ENCODE data around the gene PREB.
"Not testable (repeated sequence)": the region's sequence is repeated elsewhere in the genome, so short reads cannot be mapped to it uniquely, and the experiment has no call there.

DNA sequence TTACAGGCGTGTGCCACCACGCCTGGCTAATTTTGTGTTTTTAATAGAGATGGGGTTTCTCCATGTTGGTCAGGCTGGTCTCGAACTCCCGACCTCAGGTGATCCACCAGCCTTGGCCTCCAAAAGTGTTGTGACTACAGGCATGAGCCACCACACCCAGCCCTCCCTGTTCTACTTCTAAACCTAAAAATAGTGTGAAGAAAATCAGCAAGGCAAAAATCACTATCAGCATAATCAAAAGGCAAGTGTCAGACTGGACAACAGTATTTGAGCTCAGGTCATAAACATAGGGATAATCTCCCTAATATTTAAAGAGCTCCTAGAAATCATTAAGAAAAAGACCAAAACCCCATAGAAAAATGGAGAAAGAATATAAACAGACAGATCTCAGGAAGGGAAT is 41.3 kb upstream of the PREB start:
- TF ChIP-seq, protein P1, sequence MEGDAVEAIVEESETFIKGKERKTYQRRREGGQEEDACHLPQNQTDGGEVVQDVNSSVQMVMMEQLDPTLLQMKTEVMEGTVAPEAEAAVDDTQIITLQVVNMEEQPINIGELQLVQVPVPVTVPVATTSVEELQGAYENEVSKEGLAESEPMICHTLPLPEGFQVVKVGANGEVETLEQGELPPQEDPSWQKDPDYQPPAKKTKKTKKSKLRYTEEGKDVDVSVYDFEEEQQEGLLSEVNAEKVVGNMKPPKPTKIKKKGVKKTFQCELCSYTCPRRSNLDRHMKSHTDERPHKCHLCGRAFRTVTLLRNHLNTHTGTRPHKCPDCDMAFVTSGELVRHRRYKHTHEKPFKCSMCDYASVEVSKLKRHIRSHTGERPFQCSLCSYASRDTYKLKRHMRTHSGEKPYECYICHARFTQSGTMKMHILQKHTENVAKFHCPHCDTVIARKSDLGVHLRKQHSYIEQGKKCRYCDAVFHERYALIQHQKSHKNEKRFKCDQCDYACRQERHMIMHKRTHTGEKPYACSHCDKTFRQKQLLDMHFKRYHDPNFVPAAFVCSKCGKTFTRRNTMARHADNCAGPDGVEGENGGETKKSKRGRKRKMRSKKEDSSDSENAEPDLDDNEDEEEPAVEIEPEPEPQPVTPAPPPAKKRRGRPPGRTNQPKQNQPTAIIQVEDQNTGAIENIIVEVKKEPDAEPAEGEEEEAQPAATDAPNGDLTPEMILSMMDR (IDR thresholded peaks at IDR 0.05) = not testable (repeated sequence)
- not testable (repeated sequence) for TF ChIP-seq POLR2AphosphoS5 (IDR thresholded peaks at IDR 0.05)

All from esophagus muscularis mucosa (tissue), 3 donors.